Measurements from ENCODE around the gene MELTF. TPM values are rescaled to one million over a fixed set of nuclear protein-coding genes. Genes with fewer than 3 reads are reported as not detected.

The MELTF gene
- total and polyA plus RNA-seq, 2 of the 13 experiments (the other 11 are each of a cell fraction or from before 2014, with no cell fraction given) = 3.2 to 7.5 TPM

- TF ChIP-seq IKZF5 (CRISPR knock-in tag; IDR thresholded peaks at IDR 0.05) (no peak), AGO1 (IDR thresholded peaks at IDR 0.05; ENCODE audit: low read depth, low read length, poor library complexity, severe bottlenecking) (no peak), SUZ12 (IDR thresholded peaks at IDR 0.05; ENCODE audit: low read depth, low read length) (no peak), LBX2 (CRISPR knock-in tag; IDR thresholded peaks at IDR 0.05; ENCODE audit: borderline replicate concordance) (no peak), TIGD3 (CRISPR knock-in tag; IDR thresholded peaks at IDR 0.05; ENCODE audit: borderline replicate concordance) (no peak), FOXM1 (CRISPR knock-in tag; IDR thresholded peaks at IDR 0.05) (no peak), SMC3 (IDR thresholded peaks at IDR 0.05; ENCODE audit: low read length) (no peak), ZBTB43 (CRISPR knock-in tag; conservative IDR thresholded peaks at IDR 0.05) (no peak), FUBP1 (CRISPR knock-in tag; IDR thresholded peaks at IDR 0.05; ENCODE audit: borderline replicate concordance) (no peak), SRY (CRISPR knock-in tag; IDR thresholded peaks at IDR 0.05) (no peak), KDM3A (CRISPR knock-in tag; IDR thresholded peaks at IDR 0.05; ENCODE audit: low read depth) (no peak), ZNF784 (CRISPR knock-in tag; IDR thresholded peaks at IDR 0.05; ENCODE audit: borderline replicate concordance) (no peak), ZNF776 (CRISPR knock-in tag; IDR thresholded peaks at IDR 0.05) (no peak), RORA (CRISPR knock-in tag; IDR thresholded peaks at IDR 0.05) (no peak), MED13 (CRISPR knock-in tag; IDR thresholded peaks at IDR 0.05) (no peak), HNF1B (CRISPR knock-in tag; IDR thresholded peaks at IDR 0.05) (no peak; the same call in 1 of the 2 replicates), CENPT (CRISPR knock-in tag; IDR thresholded peaks at IDR 0.05; ENCODE audit: low read depth) (no peak)
Observed at GRCh38 chr3:196981657-196982056, 48.0 kb downstream of the MELTF start (continued).

Data from HepG2 (cell line).